Measurements from ENCODE around the gene ARAF.
"Not testable (repeated sequence)": the region's sequence is repeated elsewhere in the genome, so short reads cannot be mapped to it uniquely, and the experiment has no call there.

The ARAF gene

DNA sequence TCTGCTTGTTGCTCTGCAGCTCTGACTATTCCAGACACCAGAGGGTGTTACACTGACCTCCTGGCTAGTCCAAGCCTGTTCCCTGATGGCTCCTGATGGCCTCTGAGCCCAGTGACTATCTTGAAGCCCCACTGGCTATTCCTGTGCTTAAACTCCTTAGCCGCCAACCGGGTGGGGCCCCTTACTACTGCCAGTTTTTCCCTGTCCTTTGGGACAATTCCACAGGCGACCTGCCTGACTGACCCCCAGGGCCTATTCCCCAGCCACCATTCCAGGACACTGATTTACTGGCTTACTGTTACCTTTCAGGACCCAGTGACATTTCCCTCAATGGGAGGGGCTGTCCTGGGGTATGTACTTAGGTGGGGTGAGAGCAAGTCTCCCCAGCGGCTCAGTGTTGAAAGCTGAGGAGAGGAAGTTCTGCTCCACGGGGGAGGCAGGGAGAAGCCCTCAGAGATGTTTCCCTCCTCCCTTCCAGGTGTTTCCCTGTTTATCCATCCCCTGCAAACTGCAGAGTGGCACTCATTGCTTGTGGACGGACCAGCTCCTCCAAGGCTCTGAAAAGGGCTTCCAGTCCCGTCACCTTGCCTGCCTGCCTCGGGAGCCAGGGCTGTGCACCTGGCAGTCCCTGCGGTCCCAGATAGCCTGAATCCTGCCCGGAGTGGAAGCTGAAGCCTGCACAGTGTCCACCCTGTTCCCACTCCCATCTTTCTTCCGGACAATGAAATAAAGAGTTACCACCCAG is 25.2 kb downstream of the ARAF start:
- DNase-seq (ENCODE audit: low read depth): no peak

DNA sequence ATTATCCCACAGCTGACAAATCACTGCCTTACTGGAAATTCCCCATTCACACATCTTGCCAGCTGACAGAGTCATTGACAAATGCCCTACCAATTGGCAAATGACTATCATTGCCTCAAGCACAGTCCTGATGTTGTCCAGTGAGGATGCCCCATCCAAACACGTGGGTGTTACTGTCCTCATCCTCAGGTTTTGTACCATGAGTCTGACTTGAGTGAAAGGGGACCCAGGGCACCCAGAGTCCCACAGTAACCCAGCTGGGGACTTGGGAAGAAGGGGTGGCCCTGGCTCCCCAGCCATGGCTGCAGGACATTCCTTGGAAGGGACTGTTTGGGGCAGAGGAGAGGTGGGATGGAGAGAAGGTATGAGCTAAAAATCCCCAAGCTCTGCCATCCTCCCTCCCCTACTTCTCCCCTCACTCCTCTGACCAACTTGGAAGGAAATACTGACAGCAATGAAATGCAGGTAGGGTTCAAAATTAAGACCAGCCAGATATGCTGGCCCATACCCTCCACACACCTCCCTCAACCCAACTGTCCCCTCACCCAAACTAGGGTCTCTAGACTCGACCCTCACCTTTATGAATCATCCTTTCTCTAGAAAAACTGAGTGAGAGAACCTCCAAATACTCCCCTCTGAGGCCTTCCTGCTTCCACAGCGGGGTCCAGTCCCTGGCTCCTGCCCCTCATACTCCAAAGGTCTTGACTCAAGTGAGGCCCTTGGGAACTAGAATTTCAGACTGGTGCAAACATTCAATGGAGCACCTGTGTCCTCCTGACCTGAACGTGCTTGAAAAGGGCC is 26.3 kb downstream of the ARAF start:
- no peak for DNase-seq (ENCODE audit: low read depth)

DNA sequence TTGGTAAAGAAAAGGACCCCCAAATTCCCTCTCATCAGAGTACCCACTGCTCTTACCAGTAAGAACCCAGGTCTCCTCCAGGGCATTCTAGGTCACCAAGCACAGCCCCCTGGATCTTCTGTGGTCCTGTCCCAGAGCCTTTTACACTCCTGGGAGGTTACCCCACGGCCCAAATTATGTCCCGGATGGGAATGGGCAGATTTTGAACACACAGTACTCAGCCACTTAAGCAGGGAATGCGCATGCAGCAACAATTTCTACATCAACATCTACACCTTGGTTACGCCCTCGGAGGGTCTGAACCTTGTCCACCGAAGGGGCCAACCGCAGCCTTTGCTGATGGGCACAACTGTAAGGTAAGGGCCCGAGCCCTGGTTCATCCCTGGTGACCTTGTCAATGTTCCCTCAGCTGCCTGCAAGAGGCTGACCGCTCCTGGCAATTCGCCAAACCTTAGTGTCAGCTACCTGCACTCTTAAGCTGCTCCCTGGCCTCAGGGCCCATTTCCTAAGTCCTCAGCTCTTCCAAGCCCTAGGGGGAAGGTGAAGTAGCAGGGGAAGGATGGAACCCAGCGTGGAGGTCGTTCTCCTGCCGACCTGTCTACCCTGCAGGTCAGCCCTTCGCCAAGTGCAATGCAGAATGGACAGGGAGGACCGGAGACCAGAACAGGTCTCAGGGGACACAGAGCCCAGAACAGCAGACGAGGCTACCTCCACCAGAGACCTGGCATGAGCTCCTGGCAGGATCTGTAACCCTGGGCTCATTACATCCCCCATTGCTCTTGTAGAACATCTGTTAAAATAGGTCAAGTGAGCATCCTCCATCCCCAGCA is 27.1 kb downstream of the ARAF start:
- no peak for DNase-seq (ENCODE audit: low read depth)

DNA sequence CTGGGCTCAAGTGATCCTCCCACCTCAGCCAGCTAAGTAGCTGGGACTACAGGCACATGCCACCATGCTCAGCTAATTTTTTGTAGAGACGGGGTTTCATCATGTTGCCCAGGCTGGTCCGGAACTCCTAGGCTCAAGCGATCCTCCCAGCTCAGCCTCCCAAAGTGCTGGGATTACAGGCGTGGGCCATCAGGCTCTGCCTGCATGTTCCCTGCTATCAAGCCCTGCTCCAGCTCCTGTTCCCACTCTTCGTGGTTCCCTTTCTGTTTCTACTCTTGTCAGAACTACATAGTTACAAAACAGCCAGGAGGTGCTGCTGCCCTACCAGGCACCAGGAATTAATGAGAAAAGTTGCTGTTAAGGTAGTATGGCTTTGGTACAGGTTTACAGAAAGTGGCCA is 30.0 kb downstream of the ARAF start:
- no peak for DNase-seq (ENCODE audit: low read depth)

DNA sequence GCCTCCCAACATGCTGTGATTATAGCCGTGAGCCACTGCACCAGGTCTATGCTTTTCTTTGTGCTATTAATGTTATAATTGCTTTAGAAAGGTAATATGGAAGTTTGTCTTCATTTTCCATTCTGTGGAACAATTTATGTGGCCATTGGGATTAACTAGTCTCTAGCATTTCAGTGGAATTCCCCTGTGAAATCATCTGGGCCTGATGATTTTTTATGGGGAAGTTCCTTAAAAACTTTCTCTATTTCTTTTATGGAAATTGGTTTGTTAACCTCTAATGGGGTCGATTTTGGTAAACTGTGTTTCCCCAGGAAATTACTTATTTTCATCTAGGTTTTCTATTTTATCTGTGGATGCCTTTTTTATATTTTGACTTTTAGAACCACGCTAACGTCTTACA is 32.5 kb downstream of the ARAF start:
- no peak for DNase-seq (ENCODE audit: low read depth)

DNA sequence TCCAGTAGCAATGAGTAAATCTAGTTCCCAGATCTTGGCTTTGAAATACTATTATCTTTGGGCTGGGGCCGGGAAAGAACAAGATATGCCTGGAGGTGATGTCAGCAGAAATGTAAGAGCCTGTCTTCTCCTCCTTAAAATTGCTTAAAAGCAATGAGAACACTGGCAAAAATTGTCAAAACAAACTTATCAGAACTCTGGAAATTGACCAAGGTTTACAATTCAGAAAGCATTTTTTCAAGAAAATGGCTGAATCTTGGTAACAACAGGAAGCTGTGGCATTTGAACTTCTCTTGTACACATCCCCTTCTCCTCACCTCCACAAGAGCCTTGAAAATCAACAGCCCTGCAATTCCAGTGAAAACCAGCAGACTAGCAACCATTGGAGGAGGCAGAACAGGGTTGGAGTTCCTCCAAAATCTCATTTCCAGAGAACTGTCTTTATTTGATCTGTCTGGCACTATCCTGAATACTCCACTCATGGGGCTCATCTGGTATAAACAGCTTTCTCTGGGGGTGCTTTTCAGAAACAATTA is 34.8 kb downstream of the ARAF start:
- DNase-seq (ENCODE audit: low read depth): no peak

DNA sequence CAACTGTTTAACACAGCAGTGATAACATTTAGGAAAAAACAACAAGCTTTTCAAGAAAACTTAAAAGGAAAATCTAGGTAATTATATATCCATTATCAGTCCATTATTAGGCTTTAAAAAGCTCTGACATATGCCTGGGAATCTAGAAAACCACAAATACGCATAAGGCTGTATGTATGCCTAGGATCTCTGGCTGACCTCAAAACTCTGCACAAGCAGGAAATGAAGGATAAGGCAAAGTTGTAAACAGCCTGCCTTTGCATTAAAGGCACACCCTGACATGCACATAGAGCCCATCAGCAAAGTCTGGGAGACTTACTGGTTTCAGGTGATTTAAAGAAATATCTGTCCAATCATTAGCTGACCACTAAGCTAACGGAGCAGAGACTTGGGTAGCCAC is 35.3 kb downstream of the ARAF start:
- DNase-seq (ENCODE audit: low read depth): no peak

DNA sequence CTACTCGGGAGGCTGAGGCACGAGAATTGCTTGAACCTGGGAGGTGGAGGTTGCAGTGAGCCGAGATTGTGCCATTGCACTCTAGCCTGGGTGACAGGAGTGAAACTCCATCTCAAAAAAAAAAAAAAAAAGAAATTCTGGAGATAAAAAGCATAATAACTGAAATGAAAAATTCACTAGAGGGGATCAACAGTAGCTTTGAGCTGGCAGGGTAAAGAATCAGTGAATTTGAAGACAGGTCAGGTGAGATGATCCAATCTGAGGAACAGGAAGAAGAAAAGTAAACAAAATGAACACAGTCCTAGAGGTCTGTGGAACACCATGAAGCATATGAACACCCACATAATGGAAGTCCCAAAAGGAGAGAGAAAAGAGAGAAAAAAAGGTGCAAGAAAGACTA is 36.2 kb downstream of the ARAF start:
- DNase-seq (ENCODE audit: low read depth): no peak

DNA sequence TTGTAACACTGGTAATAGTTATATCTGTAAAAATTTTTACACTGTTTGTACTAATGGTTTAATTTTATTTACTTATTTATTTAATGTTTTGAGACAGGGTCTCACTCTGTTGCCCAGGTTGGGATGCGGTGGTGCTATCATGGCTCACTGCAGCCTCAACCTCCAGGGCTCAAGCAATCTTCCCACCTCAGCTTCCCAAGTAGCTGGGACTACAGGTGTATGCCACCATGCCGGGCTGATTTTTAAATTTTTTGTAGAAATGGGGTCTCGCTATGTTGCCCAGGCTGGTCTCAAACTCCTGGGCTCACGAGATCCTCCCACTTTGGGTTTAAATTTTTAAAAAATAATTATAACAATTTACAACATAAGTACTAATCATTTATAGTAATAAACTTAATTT is 42.1 kb downstream of the ARAF start:
- DNase-seq (ENCODE audit: low read depth): not testable (repeated sequence)

DNA sequence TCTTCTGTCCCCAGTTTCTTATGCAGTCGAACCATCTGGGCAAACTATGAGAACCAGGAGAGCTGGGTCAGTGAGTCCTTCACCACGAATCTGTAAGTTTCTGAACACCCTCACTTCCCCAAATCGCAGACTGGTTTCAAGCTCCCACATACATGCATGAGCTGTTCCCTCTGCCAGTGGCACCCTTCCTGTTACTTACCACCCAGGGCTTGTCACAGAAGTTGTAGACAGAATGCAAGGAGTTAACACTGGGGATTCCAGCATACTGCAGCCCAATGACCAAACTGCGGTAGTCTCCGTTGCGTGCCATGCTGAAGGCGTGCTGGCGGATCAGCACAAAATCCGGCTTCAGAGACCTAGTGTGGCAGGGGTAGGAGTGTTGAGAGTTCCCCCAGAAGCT is 44.0 kb downstream of the ARAF start:
- DNase-seq (ENCODE audit: low read depth): no peak

DNA sequence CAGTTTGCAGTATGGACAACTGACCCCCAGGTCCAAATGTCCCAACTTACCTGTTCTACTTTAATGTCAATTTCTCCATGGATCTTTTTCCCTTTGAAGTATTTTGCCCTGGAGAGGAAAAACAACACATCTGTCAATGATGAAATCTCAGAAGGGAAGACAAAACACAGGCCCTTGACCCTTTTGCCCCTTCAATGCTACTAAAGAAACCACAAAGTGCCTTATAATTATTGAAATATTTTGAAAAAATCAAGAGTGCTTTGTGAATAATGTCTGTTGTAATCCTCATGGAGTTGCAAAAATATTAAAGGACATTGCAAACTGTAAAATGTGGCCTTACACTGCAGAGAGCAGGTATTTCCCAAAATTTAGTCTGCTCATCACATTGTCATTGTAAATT is 46.1 kb downstream of the ARAF start:
- DNase-seq (ENCODE audit: low read depth): no peak

DNA sequence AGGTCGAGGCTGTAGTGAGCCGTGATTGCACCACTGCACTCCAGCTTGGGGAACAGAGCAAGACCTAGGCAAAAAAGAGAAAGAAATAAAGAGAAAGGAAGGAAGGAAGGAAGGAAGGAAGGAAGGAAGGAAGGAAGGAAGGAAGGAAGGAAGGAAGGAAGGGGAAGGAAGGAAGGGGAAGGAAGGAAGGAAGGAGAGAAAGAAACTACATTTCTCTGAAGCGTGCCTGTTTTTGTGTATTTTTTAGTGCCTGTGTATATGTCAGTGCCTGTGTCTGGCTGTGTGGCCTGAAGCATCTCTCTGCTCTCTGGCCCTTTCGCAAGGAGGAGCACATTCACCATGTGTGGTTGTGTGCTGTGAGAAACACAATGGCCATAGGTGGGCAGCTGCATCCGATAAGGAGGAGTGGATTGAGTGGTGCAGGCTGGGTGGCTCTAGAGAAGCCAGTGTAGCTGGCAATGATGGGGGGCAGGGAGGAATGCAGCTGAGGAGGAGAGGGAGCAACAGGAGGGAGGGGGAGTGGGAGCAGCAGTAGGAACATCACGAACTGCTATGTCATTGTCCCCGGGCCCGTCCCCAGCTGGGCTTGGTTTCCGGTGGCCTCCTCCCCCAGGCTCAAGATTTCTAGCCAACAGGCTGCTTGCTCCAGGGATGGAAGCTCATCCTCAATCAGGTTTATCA is 47.3 kb downstream of the ARAF start:
- no peak for DNase-seq (ENCODE audit: low read depth)

DNA sequence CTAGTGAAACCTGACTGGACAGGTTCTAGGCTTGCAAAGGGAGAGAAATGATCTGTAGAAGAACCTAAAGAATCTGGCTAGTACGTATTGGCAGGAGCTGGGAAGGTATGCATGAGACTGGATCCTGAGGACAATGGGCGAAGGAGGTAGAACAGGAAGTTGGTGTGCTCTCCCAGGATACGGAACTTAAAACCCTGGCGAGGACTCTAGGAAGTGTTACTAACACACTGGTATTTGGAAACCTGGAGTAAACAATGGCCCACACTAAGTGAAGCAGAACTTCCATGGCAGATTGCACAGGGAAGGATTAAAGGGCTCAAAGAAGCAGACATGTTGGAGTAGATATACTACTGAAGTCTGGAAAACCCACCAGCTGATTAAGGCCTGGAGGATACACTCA is 49.5 kb downstream of the ARAF start:
- no peak for DNase-seq (ENCODE audit: low read depth)

DNA sequence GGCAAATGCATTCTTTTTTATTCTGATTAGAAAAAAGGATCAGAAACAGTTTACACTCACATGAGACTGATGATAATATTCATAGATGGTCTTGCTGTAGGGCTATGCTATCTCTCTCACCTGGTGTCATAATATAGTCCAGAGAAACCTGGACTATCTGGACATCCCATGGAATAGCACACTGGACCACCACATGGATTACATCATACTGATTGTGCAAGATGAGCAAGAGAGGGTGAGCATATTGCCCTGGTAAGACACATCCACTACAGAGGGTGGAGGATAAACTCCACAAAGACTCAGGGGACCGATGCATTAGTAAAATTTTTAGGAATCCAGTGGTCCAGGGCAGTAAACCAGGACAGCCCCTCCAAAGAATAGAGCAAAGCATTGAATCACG is 50.5 kb downstream of the ARAF start:
- DNase-seq (ENCODE audit: low read depth): no peak

DNA sequence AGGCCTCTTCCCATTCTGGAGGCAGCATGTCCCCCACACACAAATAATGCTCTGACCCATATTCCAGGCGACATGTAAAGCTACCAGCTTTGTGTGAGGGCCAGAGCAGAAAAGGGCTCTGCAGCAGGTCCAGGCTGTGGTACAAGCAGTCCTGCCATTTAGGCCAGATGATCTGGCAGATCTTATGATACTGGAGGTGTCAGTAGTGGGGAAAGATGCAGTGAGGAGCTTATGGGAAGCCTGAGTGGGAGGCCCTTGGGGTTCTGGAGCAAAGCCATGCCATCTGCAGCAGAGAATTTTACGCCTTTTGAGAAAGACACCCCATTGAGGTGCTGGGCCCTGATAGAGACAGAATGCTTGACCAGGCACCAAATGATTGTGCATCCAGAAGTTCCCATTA is 50.9 kb downstream of the ARAF start:
- no peak for DNase-seq (ENCODE audit: low read depth)

DNA sequence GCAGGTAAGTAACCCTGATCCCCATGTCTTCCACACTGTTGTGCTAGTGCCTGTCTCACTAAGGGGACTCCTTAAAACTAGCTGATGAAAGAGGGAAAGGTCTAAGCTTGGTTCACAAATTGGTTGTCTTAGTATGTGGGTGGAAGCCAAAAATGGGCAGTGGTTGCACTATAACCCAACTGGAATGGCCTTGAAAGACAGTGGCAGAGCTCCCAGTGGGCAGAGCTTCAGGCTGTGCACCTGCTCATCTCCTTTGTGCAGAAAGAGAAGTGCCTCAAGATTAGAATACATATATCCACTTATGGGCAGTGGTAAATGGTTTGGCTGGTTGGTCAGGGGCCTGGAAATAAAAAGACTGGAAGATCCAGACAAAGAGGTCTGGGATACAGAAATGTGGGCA is 51.4 kb downstream of the ARAF start:
- no peak for DNase-seq (ENCODE audit: low read depth)

DNA sequence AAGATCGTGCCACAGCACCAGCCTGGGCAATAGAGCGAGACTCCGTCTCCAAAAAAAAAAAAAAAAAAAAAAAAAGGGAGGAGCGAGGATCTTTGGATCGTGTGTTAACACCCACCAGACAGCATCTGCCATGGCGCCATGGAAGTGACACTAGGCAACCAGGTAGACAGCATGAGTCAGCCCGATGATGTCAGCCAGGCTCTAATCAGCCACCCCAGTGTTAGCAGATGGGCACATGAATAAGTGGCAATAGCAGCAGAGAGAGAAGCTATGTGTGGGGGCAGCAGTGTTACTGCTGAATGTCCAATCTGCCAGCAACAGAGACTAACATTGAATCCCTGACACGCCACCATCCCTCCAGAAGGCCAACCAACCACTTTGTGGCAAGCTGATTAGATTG is 52.1 kb downstream of the ARAF start:
- no peak for DNase-seq (ENCODE audit: low read depth)

DNA sequence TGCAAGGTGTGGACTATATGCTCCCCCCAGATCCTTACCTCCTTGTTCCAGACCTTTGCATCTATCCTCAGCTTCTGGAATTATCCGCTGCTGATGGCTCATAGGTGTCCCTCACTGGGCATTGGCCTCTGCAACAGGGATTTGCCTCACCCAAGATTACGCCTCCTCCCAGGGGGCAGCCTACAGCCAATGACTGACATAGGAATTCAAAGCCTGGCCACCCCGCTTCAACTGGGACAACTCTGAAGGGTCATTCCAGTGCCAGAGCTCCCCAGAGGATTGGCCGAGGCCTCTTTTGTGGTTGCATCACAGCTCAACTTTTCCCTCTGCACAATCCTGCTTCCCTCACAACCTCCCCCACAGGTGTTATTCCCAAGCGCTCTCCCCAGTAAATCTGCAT is 53.6 kb downstream of the ARAF start:
- DNase-seq (ENCODE audit: low read depth): no peak

DNA sequence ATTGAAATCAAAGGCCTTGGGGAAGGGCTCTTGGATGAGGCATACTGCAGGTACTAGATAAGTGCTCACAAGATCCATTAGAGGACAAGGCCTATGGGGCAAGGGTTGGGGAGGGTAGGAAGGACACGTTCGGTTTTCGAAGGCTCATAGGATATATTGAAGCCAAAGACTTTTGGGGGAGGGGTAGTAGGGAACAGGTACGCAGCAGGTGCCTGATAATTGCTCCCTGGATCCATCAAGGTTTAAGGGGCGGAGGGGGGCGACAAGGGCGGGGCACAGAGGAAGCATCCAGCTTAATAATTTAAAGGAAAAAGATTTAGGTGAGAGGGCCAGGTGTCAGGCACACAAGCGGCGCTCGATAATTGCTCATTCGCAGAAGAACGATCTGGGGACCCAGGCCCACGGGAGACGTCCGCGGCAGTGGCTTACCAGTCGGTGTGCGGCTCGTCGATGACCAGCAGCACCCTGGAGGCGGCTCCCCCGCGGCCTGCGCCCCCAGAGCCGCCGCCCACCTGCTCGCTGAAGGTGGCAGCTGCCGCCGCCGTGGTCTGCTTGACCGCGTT is 58.0 kb downstream of the ARAF start:
- no peak for DNase-seq (ENCODE audit: low read depth)

DNA sequence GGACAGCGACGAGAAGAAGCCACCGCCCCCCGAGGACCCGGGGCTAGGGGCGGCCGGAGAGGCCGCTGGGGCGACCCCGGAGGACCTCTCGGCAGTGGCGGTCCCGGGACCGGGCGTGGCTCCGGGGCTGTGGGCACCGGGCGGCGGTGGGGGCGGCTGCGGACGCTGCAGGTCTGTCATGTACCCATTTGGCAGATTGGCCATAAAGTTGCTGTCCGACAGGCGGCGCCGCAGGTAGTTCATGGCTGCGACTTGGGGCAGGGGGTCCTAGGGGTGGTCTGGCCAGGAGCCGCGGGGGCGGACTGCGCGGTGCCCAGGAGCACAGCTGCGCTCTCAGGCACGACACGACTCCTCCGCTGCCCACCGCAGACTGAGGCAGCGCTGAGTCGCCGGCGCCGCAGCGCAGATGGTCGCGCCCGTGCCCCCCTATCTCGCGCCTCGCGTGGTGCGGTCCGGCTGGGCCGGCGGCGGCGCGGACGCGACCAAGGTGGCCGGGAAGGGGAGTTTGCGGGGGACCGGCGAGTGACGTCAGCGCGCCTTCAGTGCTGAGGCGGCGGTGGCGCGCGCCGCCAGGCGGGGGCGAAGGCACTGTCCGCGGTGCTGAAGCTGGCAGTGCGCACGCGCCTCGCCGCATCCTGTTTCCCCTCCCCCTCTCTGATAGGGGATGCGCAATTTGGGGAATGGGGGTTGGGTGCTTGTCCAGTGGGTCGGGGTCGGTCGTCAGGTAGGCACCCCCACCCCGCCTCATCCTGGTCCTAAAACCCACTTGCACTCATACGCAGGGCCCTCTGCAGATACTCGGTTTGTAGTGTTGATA is 58.7 kb downstream of the ARAF start, which contains the start of gene SYN1:
TSS of gene SYN1 (minus strand) at position 372 of the 817 bp plus-strand sequence. CDS start at position 243, 129 bp downstream.
- peak; percentile 70 for DNase-seq (ENCODE audit: low read depth)

DNA sequence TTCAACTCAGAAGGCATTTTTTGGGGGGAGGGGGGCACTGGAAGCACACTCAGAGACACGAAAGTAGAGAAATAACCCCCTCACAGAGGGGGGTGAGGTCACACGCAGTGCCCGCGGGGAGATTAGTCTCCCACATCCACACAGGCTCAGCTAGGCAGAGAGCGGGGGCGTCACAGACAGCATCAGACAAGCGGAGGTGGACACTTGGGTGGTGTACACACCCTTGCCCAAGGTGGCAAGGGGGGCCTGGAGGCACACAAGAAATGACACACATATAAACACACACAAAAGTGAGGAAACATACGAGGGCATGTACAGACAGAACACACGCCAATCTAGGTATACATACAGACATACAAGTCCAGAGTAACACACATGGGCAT is 59.3 kb downstream of the ARAF start:
- DNase-seq (ENCODE audit: low read depth): no peak
